GM19397 (cell line): ENCODE measurements around the gene RAPGEF2.
"Not testable (repeated sequence)": the region's sequence is repeated elsewhere in the genome, so short reads cannot be mapped to it uniquely, and the experiment has no call there.

Experiments
- ATAC-seq: cut with Tn5 transposase; IDR thresholded peaks from one replicate; pipeline ENCODE4 v1.9.1; 2021; ENCODE audit warnings: mild to moderate bottlenecking, moderate library complexity; ENCODE audit not compliant: unreplicated experiment

Gene RAPGEF2

GRCh38 chr4:159158083-159158617, 55.3 kb downstream of the RAPGEF2 start:
- no peak for ATAC-seq

- no peak for ATAC-seq
Measured at GRCh38 chr4:159158985-159159384, 56.1 kb downstream of the RAPGEF2 start.

GRCh38 chr4:159159611-159160010, 56.7 kb downstream of the RAPGEF2 start:
- ATAC-seq, result no peak

GRCh38 chr4:159160242-159160641, 57.4 kb downstream of the RAPGEF2 start:
- ATAC-seq, result no peak

GRCh38 chr4:159161436-159161835, 58.6 kb downstream of the RAPGEF2 start:
- not testable (repeated sequence) for ATAC-seq

- ATAC-seq, result no peak
Measured at GRCh38 chr4:159162576-159162975, 59.7 kb downstream of the RAPGEF2 start.

GRCh38 chr4:159163521-159163920, 60.6 kb downstream of the RAPGEF2 start:
- no peak for ATAC-seq

GRCh38 chr4:159169404-159170302, 66.8 kb downstream of the RAPGEF2 start:
- ATAC-seq, result peak; percentile 55

GRCh38 chr4:159171287-159171686, 68.4 kb downstream of the RAPGEF2 start:
- no peak for ATAC-seq

- no peak for ATAC-seq
Measured at GRCh38 chr4:159173886-159174285, 71.0 kb downstream of the RAPGEF2 start.

- no peak for ATAC-seq
Measured at GRCh38 chr4:159174645-159175084, 71.8 kb downstream of the RAPGEF2 start.

- peak; percentile 58 for ATAC-seq
Measured at GRCh38 chr4:159175085-159175988, 72.5 kb downstream of the RAPGEF2 start.

GRCh38 chr4:159175989-159176375, 73.1 kb downstream of the RAPGEF2 start:
- ATAC-seq, result peak; percentile 1

- ATAC-seq, result no peak
Measured at GRCh38 chr4:159177265-159178150, 74.6 kb downstream of the RAPGEF2 start.

- no peak for ATAC-seq
Measured at GRCh38 chr4:159178151-159178546, 75.3 kb downstream of the RAPGEF2 start.

GRCh38 chr4:159178979-159179969, 76.4 kb downstream of the RAPGEF2 start:
- ATAC-seq, result no peak

GRCh38 chr4:159183885-159184605, 81.2 kb downstream of the RAPGEF2 start:
- ATAC-seq, result not testable (repeated sequence)

GRCh38 chr4:159185591-159186023, 82.7 kb downstream of the RAPGEF2 start:
- ATAC-seq, result no peak
